Esophagus muscularis mucosa (tissue), 4 donors: ENCODE data around the gene EHD4. TPM values are rescaled to one million over a fixed set of nuclear protein-coding genes. Genes with fewer than 3 reads are reported as not detected.

ENCODE experiments used
- DNase-seq: peaks from one replicate; pipeline ENCODE4 v3.0.0-alpha.2; 2017; ENCODE audit errors: extremely low spot score
- H3K27ac ChIP-seq, 4 donors: fragments of 200-600 bp; sonication (generic); replicated peaks in 1 of 4; 1 replicate in 3 of 4; 2 replicates in 1 of 4; pipeline ENCODE4 v1.5.1; 2016 to 2019; ENCODE audit warnings: mild to moderate bottlenecking in 1 of 4
- H3K27me3 ChIP-seq, 4 donors: fragments of 200-600 bp; sonication (generic); one replicate each; pipeline versions ENCODE4 v1.5.1 to v1.6.0; 2016 to 2019
- H3K36me3 ChIP-seq, 4 donors: fragments of 200-600 bp; sonication (generic); one replicate each; pipeline ENCODE4 v1.5.1; 2016 to 2019
- H3K4me1 ChIP-seq, 4 donors: fragments of 200-600 bp; sonication (generic); one replicate each; pipeline ENCODE4 v1.5.1; 2016 to 2019
- H3K4me3 ChIP-seq, 4 donors: fragments of 200-600 bp; sonication (generic); 1 replicate in 2 of 4; 2 replicates in 2 of 4; pipeline ENCODE4 v1.5.1; 2016 to 2019; ENCODE audit warnings: mild to moderate bottlenecking in 4 of 4, moderate library complexity in 1 of 4
- H3K9me3 ChIP-seq, 4 donors: fragments of 200-600 bp; sonication (generic); 1 replicate in 3 of 4; 2 replicates in 1 of 4; pipeline ENCODE4 v1.5.1; 2016 to 2019
- EP300 ChIP-seq: sonication (generic); formaldehyde crosslinking; IDR thresholded peaks from one replicate; pipeline ENCODE4 v1.6.1; 2017; ENCODE audit warnings: antibody characterized with exemption
- POLR2A ChIP-seq: fragments of 450-650 bp; IDR thresholded peaks from one replicate; pipeline ENCODE4 v1.6.1; 2017; ENCODE audit warnings: antibody characterized with exemption, moderate library complexity, mild to moderate bottlenecking, low read depth
- POLR2AphosphoS5 ChIP-seq, 2 donors: sonication (generic); formaldehyde crosslinking; IDR thresholded peaks; one replicate each; pipeline ENCODE4 v1.6.1; 2017; ENCODE audit warnings: antibody characterized with exemption in 2 of 2
- WGBS: methylation state at CpG from one replicate; pipeline ENCODE4 v1.1.5; 2018; 5-methylcytosine and 5-hydroxymethylcytosine counted together
- intact Hi-C: fragments of 100-400 bp; cut with DNase I; formaldehyde crosslinking; loops from one replicate; pipeline ENCODE4 v1.15.1; 2023
- total RNA-seq, 4 donors: library from RNA; depleted of rRNA; stranded (reverse); fragments of >200 nt; gene quantifications; one replicate each; pipeline versions ENCODE4 v1.1.0 to v1.2.1, GENCODE V29; 2016
- TF ChIP-seq, protein P1 (sequence below), 3 experiments: fragments of 200-600 bp in 2 of 3; fragments of 450-650 bp in 1 of 3; sonication (generic) in 2 of 3; IDR thresholded peaks; one replicate each; pipeline ENCODE4 v1.5.1; 2017 to 2019; ENCODE audit warnings: antibody characterized with exemption in 3 of 3, mild to moderate bottlenecking in 2 of 3, moderate library complexity in 1 of 3

The EHD4 gene
- 10 to 100 TPM in 3 of 4 donors, 1 to 10 TPM in 1; 10.0 to 24.7 (median 21.7) TPM for total RNA-seq

DNA sequence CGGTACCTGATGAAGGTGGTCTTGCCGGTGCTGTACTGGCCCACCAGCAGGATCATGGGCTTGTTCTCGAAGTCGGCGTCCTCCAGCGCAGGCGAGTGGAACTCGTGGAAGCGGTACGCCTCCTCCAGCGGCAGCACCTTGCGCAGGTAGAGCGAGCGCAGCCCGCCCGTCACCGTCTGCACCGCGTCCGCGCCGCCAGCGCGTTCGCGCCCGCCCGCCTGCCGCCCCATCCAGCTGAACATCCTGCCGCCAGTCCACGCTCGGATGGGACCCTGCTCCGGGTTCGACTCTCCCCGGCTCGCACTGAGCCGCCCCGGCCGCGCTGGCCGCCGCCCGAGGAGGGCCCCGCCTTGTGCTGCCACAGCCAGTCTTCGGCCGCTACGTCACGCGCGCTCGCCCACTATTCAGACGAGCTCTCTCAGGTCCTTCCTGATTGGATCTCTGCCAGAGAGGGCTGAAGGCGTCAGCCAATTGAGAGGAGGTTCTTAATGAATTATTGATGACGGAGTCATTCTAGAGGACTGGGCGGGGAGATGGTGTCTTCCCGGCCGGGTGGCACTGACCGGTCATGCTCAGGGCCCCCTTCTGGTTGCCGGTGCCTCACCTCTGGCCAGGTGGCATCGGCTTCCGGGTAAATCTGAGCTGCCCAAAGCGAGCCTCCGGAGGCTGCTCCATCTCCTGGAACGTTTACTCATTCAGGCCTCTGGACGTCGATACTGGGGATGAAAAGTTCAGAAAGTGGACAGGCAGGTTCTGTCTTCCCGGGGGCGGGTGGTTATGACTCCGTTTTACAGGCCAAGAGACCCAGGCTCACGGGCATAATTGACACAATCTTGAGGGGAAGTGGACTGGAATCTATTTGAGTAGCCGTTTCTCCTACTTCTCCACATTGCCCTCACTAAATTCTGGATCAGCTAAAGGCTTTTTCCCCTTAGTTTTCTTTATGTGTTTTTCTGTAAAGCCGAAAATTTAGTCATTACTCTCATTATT lies at the start of gene EHD4:
EHD4 (minus strand) TSS at position 305 of the 990 bp plus-strand sequence; CDS start at position 242, 63 bp downstream.
- peak; percentile 99 for DNase-seq
- TF ChIP-seq, protein P1, sequence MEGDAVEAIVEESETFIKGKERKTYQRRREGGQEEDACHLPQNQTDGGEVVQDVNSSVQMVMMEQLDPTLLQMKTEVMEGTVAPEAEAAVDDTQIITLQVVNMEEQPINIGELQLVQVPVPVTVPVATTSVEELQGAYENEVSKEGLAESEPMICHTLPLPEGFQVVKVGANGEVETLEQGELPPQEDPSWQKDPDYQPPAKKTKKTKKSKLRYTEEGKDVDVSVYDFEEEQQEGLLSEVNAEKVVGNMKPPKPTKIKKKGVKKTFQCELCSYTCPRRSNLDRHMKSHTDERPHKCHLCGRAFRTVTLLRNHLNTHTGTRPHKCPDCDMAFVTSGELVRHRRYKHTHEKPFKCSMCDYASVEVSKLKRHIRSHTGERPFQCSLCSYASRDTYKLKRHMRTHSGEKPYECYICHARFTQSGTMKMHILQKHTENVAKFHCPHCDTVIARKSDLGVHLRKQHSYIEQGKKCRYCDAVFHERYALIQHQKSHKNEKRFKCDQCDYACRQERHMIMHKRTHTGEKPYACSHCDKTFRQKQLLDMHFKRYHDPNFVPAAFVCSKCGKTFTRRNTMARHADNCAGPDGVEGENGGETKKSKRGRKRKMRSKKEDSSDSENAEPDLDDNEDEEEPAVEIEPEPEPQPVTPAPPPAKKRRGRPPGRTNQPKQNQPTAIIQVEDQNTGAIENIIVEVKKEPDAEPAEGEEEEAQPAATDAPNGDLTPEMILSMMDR (IDR thresholded peaks at IDR 0.05): peak in 2 of 3 experiments; percentile 23 to 34
- TF ChIP-seq POLR2A (peak; percentile 69), POLR2AphosphoS5 (IDR thresholded peaks at IDR 0.05) (peak; percentile 86 to 93), EP300 (no peak)
- Histone ChIP-seq H3K36me3 (no peaks in the 10 kb centered on the region), H3K4me1 (peaks cover 29 to 48% (median 40%) of the 10 kb centered on the region in 4 donors), H3K4me3 (peak within 1 kb of the TSS; percentile 82 to 97 (median 88)), H3K9me3 (no peaks in the 10 kb centered on the region), H3K27me3 (peaks cover 0 to 6% (median 0%) of the 10 kb centered on the region in 4 donors), H3K27ac (peak within 1 kb of the TSS; percentile 83 to 90 (median 84))
- WGBS: 7% methylated on average over 23 of the region's 72 CpGs
- intact Hi-C loops: loop anchor here (5.0 kb wide), 1 partner anchor 45 kb away; no protein-coding TSS in a partner anchor

DNA sequence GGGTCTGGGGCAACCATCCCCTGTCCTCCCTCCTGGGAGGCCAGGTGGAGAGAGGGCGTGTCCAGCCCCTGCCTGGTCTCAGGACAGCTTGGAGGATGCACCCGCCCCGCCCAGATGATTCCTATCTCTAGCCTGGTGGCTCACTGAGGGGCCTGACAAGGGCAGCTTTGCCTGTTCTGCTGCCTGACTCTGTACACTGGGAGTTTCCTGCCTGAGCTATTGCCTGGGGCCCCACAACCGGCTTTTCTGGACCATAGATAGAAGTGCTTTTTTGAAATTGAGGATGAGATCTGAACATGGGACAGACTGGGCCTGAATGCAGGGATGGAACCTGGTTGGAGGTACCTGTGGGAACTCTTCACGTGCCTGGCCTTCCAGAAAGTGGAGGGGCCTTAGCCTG lies 49.2 kb upstream of the EHD4 start:
- intact Hi-C loops: no loop called here
- Histone ChIP-seq H3K36me3 (no peaks in the 10 kb centered on the region), H3K9me3 (no peaks in the 10 kb centered on the region), H3K27ac (no peak overlapping the region), H3K4me3 (no peak overlapping the region), H3K4me1 (peaks cover 0 to 6% (median 1%) of the 10 kb centered on the region in 4 donors), H3K27me3 (no peaks in the 10 kb centered on the region)
- TF ChIP-seq, protein P1 (IDR thresholded peaks at IDR 0.05): no peak
- TF ChIP-seq POLR2AphosphoS5 (IDR thresholded peaks at IDR 0.05) (no peak), EP300 (no peak), POLR2A (no peak)
- DNase-seq: no peak
- WGBS: 94% methylated on average over 5 of the region's 5 CpGs

DNA sequence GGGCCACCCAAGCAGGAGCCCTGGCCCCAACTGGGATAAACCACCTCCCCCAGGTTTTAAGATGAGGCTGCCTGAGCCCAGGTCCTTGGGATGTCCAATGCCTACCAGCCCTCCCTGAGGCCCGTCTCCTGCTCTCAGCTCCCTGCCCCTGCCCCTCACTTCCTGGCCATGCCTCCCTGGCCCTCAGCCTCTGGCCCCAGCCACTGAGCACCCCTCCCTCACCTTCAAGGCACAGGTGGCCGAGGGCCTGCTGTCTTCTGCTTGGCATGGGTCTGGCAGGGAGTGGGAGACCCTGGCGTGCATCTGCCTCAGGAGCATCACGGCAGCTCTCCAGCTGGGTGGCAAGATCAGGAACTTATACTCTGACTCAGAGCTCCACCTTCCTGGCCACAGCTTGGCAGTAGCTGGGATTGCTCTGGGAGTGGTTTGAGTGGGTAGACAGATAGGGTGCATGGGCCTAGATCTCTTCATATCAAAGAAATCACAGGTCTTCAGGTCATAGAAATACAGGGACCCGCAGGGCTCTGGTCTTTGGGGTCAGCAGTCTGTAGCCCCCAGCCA lies 48.4 kb upstream of the EHD4 start, which contains the start of gene PLA2G4E:
PLA2G4E (minus strand) TSS at position 330 of the 561 bp plus-strand sequence; CDS start at position 318, 12 bp downstream.
- no peaks in the 10 kb centered on the region for H3K9me3 ChIP-seq
- 85% methylated on average over 4 of the region's 5 CpGs for WGBS
- no peaks in the 10 kb centered on the region for H3K36me3 ChIP-seq
- intact Hi-C loops: no loop called here
- no peaks in the 10 kb centered on the region for H3K27me3 ChIP-seq
- no peak for DNase-seq
- TF ChIP-seq EP300: no peak
- H3K4me3 ChIP-seq: no peak within 1 kb of the TSS
- H3K4me1 ChIP-seq: peaks cover 0 to 6% (median 1%) of the 10 kb centered on the region in 4 donors
- H3K27ac ChIP-seq: no peak within 1 kb of the TSS

DNA sequence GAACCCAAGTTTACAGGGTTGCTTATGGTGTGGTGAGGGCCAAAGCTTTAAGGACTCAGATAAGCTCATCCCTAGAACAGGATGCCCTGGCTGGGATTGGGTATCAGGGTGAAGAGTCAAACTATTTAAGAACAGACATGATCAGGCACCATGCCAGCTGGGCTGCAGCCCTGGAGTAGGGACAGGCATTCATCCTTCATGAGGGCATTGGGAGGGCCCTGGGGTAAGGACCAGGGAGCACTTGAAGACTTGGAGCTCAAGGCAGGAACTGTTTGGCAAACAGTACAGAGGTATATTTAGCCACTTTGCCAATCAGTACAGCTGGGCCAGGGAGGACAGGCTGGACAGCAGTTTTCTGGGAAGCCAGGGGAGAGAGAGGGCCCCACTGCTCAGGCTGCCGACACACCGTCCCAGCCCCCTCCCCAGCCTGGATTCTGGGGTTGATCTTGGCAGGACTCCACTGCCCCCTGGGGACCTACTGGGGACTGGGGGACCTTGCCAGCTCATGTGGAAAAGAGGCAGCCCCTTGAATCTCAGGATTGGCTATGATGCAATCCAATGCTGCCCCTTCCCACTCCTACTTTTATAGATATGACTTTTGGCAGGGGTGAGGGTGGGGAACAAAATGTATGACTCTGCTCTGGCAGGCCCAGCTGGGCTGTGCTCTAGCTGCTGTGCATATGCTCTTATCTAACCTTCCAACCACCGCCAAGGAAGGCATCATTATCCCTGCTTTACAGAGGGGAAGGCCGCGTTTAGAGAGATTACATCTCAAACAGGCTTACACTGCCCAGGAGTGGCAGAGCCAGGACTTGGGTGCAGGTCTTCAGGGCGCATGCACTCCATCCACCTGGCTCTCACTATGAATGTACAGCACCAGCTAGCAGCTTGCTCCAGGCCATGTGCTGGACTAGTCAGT lies 46.2 kb upstream of the EHD4 start:
- H3K27ac ChIP-seq: no peak overlapping the region
- TF ChIP-seq EP300: no peak
- WGBS: 76% methylated on average over 4 of the region's 6 CpGs
- no peaks in the 10 kb centered on the region for H3K9me3 ChIP-seq
- no peaks in the 10 kb centered on the region for H3K36me3 ChIP-seq
- H3K4me1 ChIP-seq: peaks cover 0 to 6% (median 1%) of the 10 kb centered on the region in 4 donors
- intact Hi-C loops: no loop called here
- H3K4me3 ChIP-seq: no peak overlapping the region
- no peak for DNase-seq
- no peaks in the 10 kb centered on the region for H3K27me3 ChIP-seq

DNA sequence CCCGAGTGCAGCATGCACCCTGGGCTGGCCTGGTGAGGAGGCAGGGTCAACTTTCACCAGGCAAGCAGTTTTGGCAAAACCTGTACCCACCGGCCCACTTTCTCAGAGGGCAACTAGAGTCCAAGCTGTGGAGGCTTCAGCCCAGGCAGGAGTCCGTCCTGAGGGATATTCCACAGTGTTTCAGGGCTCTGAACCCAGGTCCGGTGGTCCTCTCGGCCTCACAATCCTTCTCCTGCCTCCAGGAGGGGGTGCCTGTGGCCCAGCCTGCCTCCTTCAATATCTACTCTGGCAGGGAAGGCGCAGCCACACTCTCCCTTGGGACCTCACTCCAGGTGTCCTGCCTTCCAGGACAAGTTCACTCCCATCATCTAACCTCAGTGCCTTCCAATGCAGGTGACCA lies 44.6 kb upstream of the EHD4 start:
- Histone ChIP-seq H3K4me3 (no peak overlapping the region), H3K27ac (no peak overlapping the region), H3K4me1 (peaks cover 0 to 6% (median 1%) of the 10 kb centered on the region in 4 donors), H3K9me3 (no peaks in the 10 kb centered on the region), H3K36me3 (no peaks in the 10 kb centered on the region), H3K27me3 (no peaks in the 10 kb centered on the region)
- intact Hi-C loops: no loop called here
- WGBS: 86% methylated on average over 6 of the region's 6 CpGs
- no peak for TF ChIP-seq EP300
- no peak for TF ChIP-seq POLR2AphosphoS5 (IDR thresholded peaks at IDR 0.05)
- no peak for TF ChIP-seq POLR2A
- no peak for DNase-seq
